HCT116 (cell line): ENCODE data around the gene SPRY4. TPM values are rescaled to one million over a fixed set of nuclear protein-coding genes. Genes with fewer than 3 reads are reported as not detected.

Experiments used
- ATAC-seq: fragments of 200-7000 bp; cut with Tn5 transposase; 2 replicates; pipeline ENCODE4 v1.9.1; 2020; ENCODE audit warnings: mild to moderate bottlenecking, moderate library complexity
- BruUV-seq: library from RNA; stranded (reverse); fragments of 400-500 nt; replicated peaks from 2 replicates; lab custom pipeline; 2021; lab: Mats Ljungman, UMichigan
- CTCF ChIA-PET: fragments of 300-600 bp; sonication (Branson Sonifier 250); formaldehyde crosslinking; loops from one replicate; lab custom pipeline; 2021; ENCODE audit warnings: antibody characterized with exemption; lab: Charles Lee
- POLR2A ChIA-PET: fragments of 300-600, 350-600 bp; sonication (Branson Sonifier 250); formaldehyde crosslinking; loops from one replicate; lab custom pipeline; 2021; ENCODE audit warnings: antibody characterized with exemption; lab: Charles Lee
- RAD21 ChIA-PET, 2 experiments: fragments of 300-600 bp; sonication (Branson Sonifier 250); formaldehyde crosslinking; loops; one replicate each; lab custom pipeline; 2023; ENCODE audit warnings: low total read pairs in 2 of 2; ENCODE audit not compliant: uncharacterized antibody in 2 of 2, unreplicated experiment in 2 of 2, low non-redundant PET in 1 of 2; lab: Charles Lee
- DNase-seq: peaks from one replicate; pipeline ENCODE4 v3.0.0-alpha.2; 2010; ENCODE audit warnings: low read depth, low spot score
- H2AFZ ChIP-seq: fragments of 200-600 bp; shearing (Covaris generic), sonication (generic); 2 replicates; pipeline ENCODE4 v1.6.1; 2017; ENCODE audit warnings: low read depth, mixed run types, mixed read lengths, antibody characterized with exemption, low read length; ENCODE audit not compliant: poor library complexity, severe bottlenecking
- H3K27ac ChIP-seq: 2 replicates; pipeline ENCODE4 v1.5.1; 2012; ENCODE audit warnings: low read depth, low read length
- H3K27me3 ChIP-seq: fragments of 200-600 bp; sonication (generic); 2 replicates; pipeline ENCODE4 v1.6.1; 2016; ENCODE audit warnings: mixed run types, low read length, mixed read lengths; ENCODE audit not compliant: insufficient read depth
- H3K36me3 ChIP-seq, 2 experiments: fragments of 200-500 bp in 1 of 2; fragments of 200-600 bp in 1 of 2; sonication (Bioruptor generic) in 1 of 2; sonication (generic) in 1 of 2; 2 replicates each; pipeline versions ENCODE4 v1.5.1 to v1.6.1; 2014 to 2016; ENCODE audit warnings: low read length in 2 of 2, inconsistent platforms in 1 of 2, mixed read lengths in 1 of 2, mixed run types in 1 of 2; ENCODE audit not compliant: insufficient read depth in 2 of 2, control insufficient read depth in 1 of 2
- H3K4me1 ChIP-seq, 2 experiments: fragments of 200-600 bp in 1 of 2; sonication (generic) in 1 of 2; 2 replicates each; pipeline versions ENCODE4 v1.5.1 to v1.6.1; 2012 to 2017; ENCODE audit warnings: low read length in 2 of 2, inconsistent platforms in 1 of 2, mild to moderate bottlenecking in 1 of 2, mixed read lengths in 1 of 2, mixed run types in 1 of 2, moderate library complexity in 1 of 2; ENCODE audit not compliant: insufficient read depth in 2 of 2, control insufficient read depth in 1 of 2
- H3K4me2 ChIP-seq: fragments of 200-600 bp; sonication (generic); 2 replicates; pipeline ENCODE4 v1.6.1; 2017; ENCODE audit warnings: mixed run types, low read length, mixed read lengths
- H3K4me3 ChIP-seq, 2 experiments: fragments of 200-600 bp in 1 of 2; sonication (generic) in 1 of 2; replicated peaks in 1 of 2; 2 replicates each; pipeline ENCODE4 v1.5.1; 2011 to 2016; ENCODE audit warnings: low read length in 2 of 2, control low read depth in 1 of 2, low read depth in 1 of 2, mild to moderate bottlenecking in 1 of 2, mixed read lengths in 1 of 2, mixed run types in 1 of 2
- H3K79me2 ChIP-seq: fragments of 200-600 bp; sonication (generic); 2 replicates; pipeline ENCODE4 v1.6.1; 2017; ENCODE audit warnings: mild to moderate bottlenecking, mixed run types, low read length, moderate library complexity, mixed read lengths; ENCODE audit not compliant: insufficient read depth
- H3K9ac ChIP-seq: fragments of 200-600 bp; sonication (generic); 2 replicates; pipeline ENCODE4 v1.6.1; 2016; ENCODE audit warnings: low read length, mixed read lengths
- H3K9me2 ChIP-seq: fragments of 200-600 bp; sonication (generic), shearing (Covaris generic); 2 replicates; pipeline ENCODE4 v1.6.1; 2017; ENCODE audit warnings: mixed run types, mild to moderate bottlenecking, moderate library complexity; ENCODE audit not compliant: insufficient read depth
- H3K9me3 ChIP-seq, 2 experiments: fragments of 200-500 bp in 1 of 2; fragments of 200-600 bp in 1 of 2; sonication (Bioruptor generic) in 1 of 2; sonication (generic) in 1 of 2; 2 replicates each; pipeline ENCODE4 v1.6.1; 2014 to 2017; ENCODE audit warnings: low read length in 2 of 2, mixed read lengths in 2 of 2, inconsistent platforms in 1 of 2, low read depth in 1 of 2, mild to moderate bottlenecking in 1 of 2, mixed run types in 1 of 2, moderate library complexity in 1 of 2; ENCODE audit not compliant: control insufficient read depth in 1 of 2, insufficient read depth in 1 of 2
- H4K20me1 ChIP-seq: fragments of 200-600 bp; sonication (generic), shearing (Covaris generic); 2 replicates; pipeline ENCODE4 v1.6.1; 2017; ENCODE audit warnings: mixed run types, mild to moderate bottlenecking, moderate library complexity; ENCODE audit not compliant: insufficient read depth
- CBX3 ChIP-seq: IDR thresholded peaks from 2 replicates; pipeline ENCODE4 v1.6.1; 2012; ENCODE audit warnings: low read depth
- CEBPB ChIP-seq: IDR thresholded peaks from 2 replicates; pipeline ENCODE4 v1.6.1; 2012; ENCODE audit warnings: low read depth
- ELF1 ChIP-seq: IDR thresholded peaks from 2 replicates; pipeline ENCODE4 v1.6.1; 2012; ENCODE audit warnings: low read depth, borderline replicate concordance
- EZH2phosphoT487 ChIP-seq: fragments of 200-600 bp; IDR thresholded peaks from 2 replicates; pipeline ENCODE4 v1.6.1; 2018; ENCODE audit warnings: antibody characterized with exemption, borderline replicate concordance
- FOSL1 ChIP-seq: IDR thresholded peaks from 2 replicates; pipeline ENCODE4 v1.6.1; 2012; ENCODE audit warnings: low read depth
- JUND ChIP-seq: IDR thresholded peaks from 2 replicates; pipeline ENCODE4 v1.6.1; 2012
- POLR2AphosphoS5 ChIP-seq: IDR thresholded peaks from 2 replicates; pipeline ENCODE4 v1.6.1; 2011; ENCODE audit warnings: mild to moderate bottlenecking, low read depth, low read length, moderate library complexity
- RAD21 ChIP-seq: IDR thresholded peaks from 2 replicates; pipeline ENCODE4 v1.6.1; 2012; ENCODE audit warnings: low read depth, mild to moderate bottlenecking
- SIN3A ChIP-seq: IDR thresholded peaks from 2 replicates; pipeline ENCODE4 v1.6.1; 2012; ENCODE audit warnings: low read depth
- SP1 ChIP-seq: IDR thresholded peaks from 2 replicates; pipeline ENCODE4 v1.6.1; 2012; ENCODE audit warnings: low read depth
- SRF ChIP-seq: IDR thresholded peaks from 2 replicates; pipeline ENCODE4 v1.6.1; 2012; ENCODE audit warnings: low read depth
- TCF7L2 ChIP-seq: IDR thresholded peaks from 2 replicates; pipeline ENCODE4 v1.7.0; 2011; ENCODE audit warnings: borderline replicate concordance, inconsistent platforms; ENCODE audit not compliant: insufficient read depth, insufficient read length; ENCODE audit errors: extremely low read depth
- YY1 ChIP-seq: IDR thresholded peaks from 2 replicates; pipeline ENCODE4 v1.6.1; 2011; ENCODE audit warnings: low read length, low read depth, moderate library complexity, mild to moderate bottlenecking; ENCODE audit not compliant: insufficient replicate concordance; ENCODE audit errors: extremely low read depth
- ZFX ChIP-seq: fragments of 450-650 bp; IDR thresholded peaks from 2 replicates; pipeline ENCODE4 v1.6.1; 2017
- ZNF274 ChIP-seq: fragments of 200-500 bp; sonication (Bioruptor generic); IDR thresholded peaks from 2 replicates; pipeline ENCODE4 v1.6.1; 2014; ENCODE audit warnings: mild to moderate bottlenecking, low read depth, low read length, inconsistent platforms
- intact Hi-C: fragments of 100-400 bp; cut with micrococcal nuclease; formaldehyde crosslinking; loops from 2 replicates; pipeline ENCODE4 v1.10.0; 2022
- total RNA-seq: library from RNA; stranded (reverse); gene quantifications from one replicate; pipeline ENCODE4 v1.2.1, GENCODE V29; 2021; ENCODE audit not compliant: unreplicated experiment
- TF ChIP-seq, protein P1 (sequence below): IDR thresholded peaks from 2 replicates; pipeline ENCODE4 v1.6.1; 2011; ENCODE audit warnings: mild to moderate bottlenecking, low read length, moderate library complexity; ENCODE audit not compliant: insufficient replicate concordance; ENCODE audit errors: extremely low read depth
- TF ChIP-seq, protein P2 (sequence below): IDR thresholded peaks from 2 replicates; pipeline ENCODE4 v1.6.1; 2012
- TF ChIP-seq, protein P3 (sequence below): IDR thresholded peaks from 2 replicates; pipeline ENCODE4 v1.6.1; 2012; ENCODE audit warnings: low read depth
- TF ChIP-seq, protein P4 (sequence below): IDR thresholded peaks from 2 replicates; pipeline ENCODE4 v1.6.1; 2012

SPRY4 gene
- total RNA-seq, 1 experiment from 2014 or later, result 112 TPM

DNA sequence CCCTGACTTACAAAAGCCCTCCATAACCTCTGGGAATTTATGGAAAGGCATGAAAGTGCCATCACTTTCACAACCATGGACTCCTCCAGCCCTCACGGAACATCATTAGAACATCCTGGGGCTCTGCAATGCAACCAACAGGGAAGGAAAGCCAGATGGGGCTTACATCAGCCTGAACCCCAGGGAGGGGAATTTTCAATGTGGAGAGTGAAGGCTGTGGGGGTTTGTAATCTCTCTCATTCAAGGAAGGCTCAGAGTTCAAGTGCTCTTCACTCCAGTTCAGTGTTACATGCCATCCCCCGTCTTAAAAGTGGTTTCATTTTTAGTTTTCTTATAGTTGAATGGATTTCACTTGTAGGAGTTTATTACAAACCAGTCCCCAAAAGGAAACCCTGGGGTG lies 5.7 kb downstream of the SPRY4 start:
- Histone ChIP-seq H4K20me1 (peaks cover 72% of the 10 kb centered on the region), H3K9ac (no peak overlapping the region), H3K4me1 (peaks cover 75 to 78% of the 10 kb centered on the region in 2 experiments), H3K27ac (peak overlapping the region; percentile 41), H3K4me3 (no peak overlapping the region), H3K4me2 (peak overlapping the region; percentile 54; the same call in 1 of the 2 replicates), H3K9me2 (no peaks in the 10 kb centered on the region), H2AFZ (no peak overlapping the region), H3K9me3 (no peaks in the 10 kb centered on the region), H3K36me3 (peaks cover 15 to 56% of the 10 kb centered on the region in 2 experiments), H3K79me2 (peaks cover 100% of the 10 kb centered on the region), H3K27me3 (no peaks in the 10 kb centered on the region)
- no TSS peak for BruUV-seq
- ChIA-PET CTCF (no interaction called here), RAD21 (no interaction called here)
- intact Hi-C loops, result loop anchor here (2.0 kb wide), 1 partner anchor 230 kb away; no protein-coding TSS in a partner anchor
- TF ChIP-seq ELF1 (no peak), FOSL1 (no peak), POLR2AphosphoS5 (no peak; the same call in 1 of the 2 replicates), YY1 (no peak), CBX3 (no peak), EZH2phosphoT487 (no peak), ZFX (no peak), SIN3A (no peak), JUND (no peak), CEBPB (no peak), SP1 (no peak), SRF (no peak), ZNF274 (no peak), RAD21 (no peak), TCF7L2 (no peak)
- TF ChIP-seq, protein P1, sequence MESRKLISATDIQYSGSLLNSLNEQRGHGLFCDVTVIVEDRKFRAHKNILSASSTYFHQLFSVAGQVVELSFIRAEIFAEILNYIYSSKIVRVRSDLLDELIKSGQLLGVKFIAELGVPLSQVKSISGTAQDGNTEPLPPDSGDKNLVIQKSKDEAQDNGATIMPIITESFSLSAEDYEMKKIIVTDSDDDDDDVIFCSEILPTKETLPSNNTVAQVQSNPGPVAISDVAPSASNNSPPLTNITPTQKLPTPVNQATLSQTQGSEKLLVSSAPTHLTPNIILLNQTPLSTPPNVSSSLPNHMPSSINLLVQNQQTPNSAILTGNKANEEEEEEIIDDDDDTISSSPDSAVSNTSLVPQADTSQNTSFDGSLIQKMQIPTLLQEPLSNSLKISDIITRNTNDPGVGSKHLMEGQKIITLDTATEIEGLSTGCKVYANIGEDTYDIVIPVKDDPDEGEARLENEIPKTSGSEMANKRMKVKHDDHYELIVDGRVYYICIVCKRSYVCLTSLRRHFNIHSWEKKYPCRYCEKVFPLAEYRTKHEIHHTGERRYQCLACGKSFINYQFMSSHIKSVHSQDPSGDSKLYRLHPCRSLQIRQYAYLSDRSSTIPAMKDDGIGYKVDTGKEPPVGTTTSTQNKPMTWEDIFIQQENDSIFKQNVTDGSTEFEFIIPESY, result no peak
- TF ChIP-seq, protein P2, sequence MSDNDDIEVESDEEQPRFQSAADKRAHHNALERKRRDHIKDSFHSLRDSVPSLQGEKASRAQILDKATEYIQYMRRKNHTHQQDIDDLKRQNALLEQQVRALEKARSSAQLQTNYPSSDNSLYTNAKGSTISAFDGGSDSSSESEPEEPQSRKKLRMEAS, result no peak
- TF ChIP-seq, protein P3, sequence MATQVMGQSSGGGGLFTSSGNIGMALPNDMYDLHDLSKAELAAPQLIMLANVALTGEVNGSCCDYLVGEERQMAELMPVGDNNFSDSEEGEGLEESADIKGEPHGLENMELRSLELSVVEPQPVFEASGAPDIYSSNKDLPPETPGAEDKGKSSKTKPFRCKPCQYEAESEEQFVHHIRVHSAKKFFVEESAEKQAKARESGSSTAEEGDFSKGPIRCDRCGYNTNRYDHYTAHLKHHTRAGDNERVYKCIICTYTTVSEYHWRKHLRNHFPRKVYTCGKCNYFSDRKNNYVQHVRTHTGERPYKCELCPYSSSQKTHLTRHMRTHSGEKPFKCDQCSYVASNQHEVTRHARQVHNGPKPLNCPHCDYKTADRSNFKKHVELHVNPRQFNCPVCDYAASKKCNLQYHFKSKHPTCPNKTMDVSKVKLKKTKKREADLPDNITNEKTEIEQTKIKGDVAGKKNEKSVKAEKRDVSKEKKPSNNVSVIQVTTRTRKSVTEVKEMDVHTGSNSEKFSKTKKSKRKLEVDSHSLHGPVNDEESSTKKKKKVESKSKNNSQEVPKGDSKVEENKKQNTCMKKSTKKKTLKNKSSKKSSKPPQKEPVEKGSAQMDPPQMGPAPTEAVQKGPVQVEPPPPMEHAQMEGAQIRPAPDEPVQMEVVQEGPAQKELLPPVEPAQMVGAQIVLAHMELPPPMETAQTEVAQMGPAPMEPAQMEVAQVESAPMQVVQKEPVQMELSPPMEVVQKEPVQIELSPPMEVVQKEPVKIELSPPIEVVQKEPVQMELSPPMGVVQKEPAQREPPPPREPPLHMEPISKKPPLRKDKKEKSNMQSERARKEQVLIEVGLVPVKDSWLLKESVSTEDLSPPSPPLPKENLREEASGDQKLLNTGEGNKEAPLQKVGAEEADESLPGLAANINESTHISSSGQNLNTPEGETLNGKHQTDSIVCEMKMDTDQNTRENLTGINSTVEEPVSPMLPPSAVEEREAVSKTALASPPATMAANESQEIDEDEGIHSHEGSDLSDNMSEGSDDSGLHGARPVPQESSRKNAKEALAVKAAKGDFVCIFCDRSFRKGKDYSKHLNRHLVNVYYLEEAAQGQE, result no peak
- TF ChIP-seq, protein P4, sequence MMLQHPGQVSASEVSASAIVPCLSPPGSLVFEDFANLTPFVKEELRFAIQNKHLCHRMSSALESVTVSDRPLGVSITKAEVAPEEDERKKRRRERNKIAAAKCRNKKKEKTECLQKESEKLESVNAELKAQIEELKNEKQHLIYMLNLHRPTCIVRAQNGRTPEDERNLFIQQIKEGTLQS, result no peak
- TF ChIP-seq, all 23 proteins: peak for 0
- DNase-seq, result no peak
- POLR2A ChIA-PET, result interaction anchor here (1.6 kb wide), 1 partner anchor 44 kb away, joined by 6 read pairs; no protein-coding TSS in a partner anchor
- ATAC-seq, result no peak
